GM19239 (cell line): ENCODE data around the gene CPXM2.

Experiments used
- DNase-seq: peaks from one replicate; pipeline ENCODE4 v3.0.0; 2011; ENCODE audit warnings: low spot score; ENCODE audit not compliant: insufficient read length
- FAIRE-seq: peaks from 2 replicates; lab custom pipeline; 2011; peaks lifted over from hg19 to GRCh38; lab: Jason Lieb, UNC

The CPXM2 gene

DNA sequence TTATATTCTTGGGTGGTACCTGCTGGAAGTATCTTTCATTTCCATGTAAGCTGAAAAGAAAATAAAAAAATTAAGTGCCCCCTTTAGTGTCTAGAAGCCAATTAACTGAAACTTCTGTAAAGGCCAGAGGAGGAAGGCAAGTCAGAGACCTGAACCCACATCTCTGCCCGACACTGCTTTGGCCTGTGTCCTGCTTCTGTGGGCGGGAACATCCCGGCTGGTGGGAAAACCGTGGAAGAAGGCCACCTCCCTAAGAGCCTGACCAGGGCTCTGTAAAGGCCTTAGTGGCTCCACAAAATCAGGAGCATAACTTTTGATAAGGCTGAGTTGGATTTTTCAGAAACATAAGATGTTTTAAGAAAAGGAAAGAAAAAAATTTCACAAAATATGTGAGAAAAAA, 9.4 kb downstream of the CPXM2 start:
- no peak for DNase-seq

DNA sequence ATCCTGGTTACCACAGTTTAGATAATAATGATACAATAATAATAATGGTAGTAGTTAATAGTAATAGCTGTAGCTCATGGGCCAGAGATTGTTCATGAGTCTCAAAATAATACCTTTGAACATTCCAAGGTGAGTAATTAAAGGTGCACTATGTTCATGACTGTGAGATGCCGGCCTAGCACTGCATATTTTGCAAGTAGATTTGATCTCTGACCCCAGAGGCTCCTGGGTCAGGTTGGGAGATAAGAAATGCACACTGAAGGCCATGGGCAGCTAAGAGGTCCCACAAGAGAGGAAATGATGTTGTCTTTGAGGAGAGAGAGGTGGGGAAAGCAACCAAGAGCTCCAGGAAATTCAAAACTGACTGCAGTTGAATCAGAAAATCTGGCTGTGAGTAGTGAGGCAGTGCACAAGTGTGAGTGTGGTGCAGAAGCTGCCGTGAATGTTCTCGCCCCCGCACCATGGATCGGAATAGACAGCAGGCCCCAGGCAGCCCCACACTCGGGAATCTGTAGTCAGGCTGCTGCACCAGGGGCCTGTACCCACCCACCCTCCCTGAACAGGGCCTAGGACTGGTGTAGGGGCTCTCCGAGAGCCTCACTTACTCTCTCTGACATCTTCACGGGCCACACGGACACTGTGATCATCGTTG, 11.9 kb downstream of the CPXM2 start:
- DNase-seq (no peak), FAIRE-seq (no peak)

More for the DNA sequence above, 9.4 kb downstream of the CPXM2 start:
- no peak for FAIRE-seq

DNA sequence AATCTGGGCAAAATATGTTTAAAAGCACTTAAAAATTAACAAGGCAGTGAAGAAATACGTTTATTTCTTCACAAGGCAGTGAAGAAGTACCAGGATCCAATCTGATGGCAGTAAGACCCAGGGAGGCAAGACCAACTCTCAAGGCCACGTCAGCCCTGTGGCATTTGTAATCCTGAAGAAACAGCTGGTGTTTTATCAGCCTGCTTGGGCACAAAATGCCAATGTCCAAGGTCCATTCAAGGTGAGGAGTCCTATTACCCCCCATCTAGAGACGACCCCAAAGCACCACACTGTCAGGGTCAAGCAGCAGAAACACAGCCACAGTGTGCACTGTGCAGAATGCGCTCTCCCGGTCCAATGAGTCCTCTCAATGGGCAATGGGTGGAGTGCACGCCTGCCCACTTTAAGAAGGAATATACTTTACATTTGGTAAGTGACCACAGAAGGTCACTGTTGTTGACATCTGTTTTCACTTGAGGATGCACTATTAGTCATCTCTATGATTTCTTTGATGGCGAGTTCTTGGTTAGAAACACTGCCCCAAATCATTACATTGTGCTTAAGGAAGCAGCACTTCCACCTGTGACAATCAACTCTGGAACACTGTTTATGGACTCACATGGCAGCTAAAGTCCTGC, 12.8 kb downstream of the CPXM2 start:
- no peak for FAIRE-seq
- DNase-seq, result no peak

DNA sequence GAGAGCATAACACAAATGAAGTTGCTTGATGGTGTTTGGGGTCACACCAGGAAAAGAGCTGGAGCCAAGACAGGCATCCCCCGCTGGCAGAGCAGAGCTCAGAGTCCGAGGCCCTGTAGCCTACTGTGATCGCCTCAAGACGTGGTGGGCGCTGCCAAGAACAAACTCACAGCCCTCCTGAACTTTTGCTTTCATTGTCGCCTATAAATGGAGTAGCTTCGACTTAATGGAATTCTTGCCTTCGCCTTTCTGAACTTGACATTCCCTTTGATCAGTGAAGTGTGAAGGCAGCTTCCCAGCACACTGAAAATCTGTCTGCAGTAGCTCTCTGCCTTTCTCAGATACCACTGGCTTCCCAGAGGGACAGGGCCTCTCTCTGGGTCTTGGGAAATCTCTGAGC, 21.3 kb downstream of the CPXM2 start:
- DNase-seq, result no peak
- no peak for FAIRE-seq

DNA sequence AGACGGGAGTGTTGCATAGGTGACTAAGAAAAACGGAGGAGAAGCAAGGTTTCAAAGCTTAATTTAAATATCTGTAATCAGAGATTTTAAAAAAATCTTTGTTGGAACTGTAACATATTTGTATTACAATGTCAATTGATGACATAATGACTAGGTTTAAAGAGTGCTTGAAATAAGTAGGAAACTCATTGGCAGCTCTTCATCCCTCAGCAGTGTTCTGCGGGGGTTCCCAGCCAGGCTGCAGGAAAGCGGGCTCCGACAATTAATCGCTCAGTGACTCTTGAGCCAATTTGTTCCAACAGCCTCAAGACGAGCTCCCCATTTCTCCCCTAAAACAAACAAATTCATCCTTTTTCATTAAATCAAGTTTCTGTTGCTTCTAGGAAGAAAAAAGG, 22.6 kb downstream of the CPXM2 start:
- no peak for FAIRE-seq
- DNase-seq, result no peak

DNA sequence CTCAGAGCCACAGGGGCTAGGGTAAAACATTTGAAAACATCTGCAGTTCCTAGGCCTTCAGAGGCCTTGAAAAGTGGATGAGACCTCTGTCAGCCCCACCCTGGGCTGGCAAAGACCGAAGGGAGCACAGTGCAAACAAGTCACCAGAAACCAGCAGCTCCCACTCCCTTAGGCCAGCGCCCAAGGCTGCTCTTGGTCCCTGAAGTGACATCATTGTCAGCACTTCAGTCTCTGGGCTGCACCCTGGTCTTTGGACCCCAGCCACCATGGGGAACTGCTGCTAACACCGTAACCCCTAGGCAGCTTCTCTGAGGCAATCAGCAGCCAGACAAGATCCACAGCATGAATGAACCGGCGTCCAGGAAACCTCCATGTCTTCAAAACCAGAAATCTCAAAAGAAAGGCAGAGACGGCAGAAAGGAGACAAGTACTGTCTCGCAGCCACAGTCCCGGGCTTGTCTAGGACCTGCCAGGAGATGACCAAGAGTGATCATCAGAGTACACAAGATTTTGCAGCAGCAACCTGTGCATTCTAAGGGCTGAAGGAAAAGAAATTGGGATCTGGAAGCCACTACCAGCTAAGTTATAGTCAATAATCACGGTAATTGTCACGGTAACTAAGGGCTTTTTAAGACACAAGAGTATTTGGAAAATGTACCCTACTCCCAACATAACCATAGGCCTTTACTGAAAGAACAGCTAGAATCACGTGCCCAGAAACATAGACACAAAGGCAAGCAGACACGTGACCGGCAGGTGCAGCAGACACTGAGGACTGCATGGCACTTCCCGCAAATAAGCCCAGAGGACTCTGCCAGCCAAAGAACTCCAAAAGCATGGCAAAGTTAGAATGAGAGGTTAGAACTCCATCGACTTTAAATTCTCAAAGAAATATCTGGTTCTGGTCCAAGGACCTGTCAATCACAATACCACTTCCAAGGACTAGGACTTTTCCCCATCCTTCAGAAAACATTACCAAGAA, 23.3 kb downstream of the CPXM2 start:
- DNase-seq (no peak), FAIRE-seq (no peak)

DNA sequence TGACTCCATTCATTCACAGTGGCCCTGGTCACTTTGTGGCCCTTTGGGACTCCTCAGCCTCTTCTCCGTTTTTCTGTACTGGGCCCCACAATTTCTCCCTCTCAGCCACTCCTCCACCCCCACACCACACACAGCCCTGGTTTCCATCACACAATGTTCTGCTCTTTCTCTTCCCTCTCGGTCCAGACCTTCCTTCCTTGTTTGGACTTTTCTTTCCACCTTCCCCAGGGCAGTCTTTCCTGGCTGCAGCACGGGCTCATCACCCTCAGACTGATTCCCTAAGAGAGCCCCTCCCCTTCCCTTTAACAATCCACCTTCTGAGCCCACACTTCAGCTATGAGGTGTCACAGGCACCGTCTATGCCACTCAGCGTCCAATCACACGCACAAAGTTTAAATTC, 25.7 kb downstream of the CPXM2 start:
- FAIRE-seq, result no peak

DNA sequence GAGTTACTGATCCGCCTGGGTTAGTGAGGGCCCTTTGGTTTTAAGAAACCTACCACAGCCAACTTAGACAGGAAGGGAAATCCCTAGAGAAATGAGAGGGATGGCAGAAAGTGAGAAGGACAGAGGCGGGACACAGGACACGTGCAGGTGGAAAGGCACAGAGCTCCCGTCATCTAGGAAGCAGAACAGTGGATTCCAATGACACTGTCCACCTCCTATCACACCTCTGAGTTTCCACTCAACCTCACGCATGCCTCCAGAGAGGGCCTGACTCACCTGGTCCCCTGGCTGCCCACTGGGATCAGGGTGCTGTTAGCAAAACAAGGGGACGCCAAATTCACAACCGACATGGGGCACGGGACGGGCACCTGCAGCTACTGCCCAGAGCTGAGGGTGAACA, 26.3 kb downstream of the CPXM2 start:
- FAIRE-seq (no peak), DNase-seq (no peak)

More for the DNA sequence above, 25.7 kb downstream of the CPXM2 start:
- no peak for DNase-seq

DNA sequence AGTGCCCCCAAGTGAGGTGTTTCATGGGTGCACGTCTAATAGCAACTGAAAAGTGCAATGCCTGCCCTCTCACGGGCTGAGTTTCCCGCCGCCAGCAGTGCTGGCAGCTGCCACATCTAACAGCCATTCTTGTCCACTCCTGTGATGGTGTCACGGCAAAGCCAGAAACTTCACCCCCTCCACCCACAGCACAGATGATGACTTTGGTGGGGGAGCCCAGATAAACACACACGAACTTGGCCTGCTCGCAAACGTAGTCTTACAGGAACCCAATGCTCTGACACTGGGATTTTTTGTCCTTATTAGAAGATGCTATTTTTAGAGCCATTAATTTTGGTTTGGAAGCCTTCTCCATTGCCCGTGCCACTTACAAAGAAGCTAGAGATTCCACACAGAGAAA, 26.7 kb downstream of the CPXM2 start:
- no peak for DNase-seq
- FAIRE-seq, result no peak

DNA sequence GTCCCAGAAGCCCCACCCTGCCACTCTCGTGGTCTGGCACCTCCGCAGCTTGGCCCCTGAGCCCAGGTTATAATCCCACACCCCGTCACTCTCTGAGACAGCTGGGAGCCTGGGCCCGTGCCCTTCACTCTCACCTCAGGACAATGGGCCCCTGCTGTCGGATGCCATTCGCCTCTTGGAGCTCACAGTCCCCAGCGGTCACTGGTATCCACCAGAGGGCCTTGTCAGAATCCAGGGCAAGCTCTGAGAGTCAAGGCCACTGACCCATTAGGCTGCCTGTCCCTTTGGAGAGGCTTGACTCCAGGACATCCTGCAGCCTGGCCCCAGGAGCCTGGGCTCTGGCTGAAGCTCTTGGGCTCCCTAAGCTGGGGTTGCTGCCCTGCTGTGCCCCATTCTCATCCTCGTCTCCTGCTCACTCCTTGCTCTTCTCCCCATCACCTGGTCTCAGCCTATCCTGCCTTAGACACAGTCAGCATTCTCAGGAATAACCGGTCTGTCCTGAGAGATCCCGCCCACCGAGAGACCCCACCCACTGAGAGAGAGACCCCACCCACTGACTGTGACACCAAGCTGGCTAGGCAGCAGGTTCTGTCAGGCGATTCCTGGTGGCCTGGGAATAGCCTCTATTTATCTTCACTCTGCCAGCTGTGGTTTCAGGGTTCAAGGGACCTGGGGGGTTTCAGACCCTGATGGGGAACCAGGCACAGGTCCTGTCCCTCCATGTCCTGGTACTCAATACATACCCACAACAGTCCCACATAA, 27.7 kb downstream of the CPXM2 start:
- DNase-seq (no peak), FAIRE-seq (no peak)

DNA sequence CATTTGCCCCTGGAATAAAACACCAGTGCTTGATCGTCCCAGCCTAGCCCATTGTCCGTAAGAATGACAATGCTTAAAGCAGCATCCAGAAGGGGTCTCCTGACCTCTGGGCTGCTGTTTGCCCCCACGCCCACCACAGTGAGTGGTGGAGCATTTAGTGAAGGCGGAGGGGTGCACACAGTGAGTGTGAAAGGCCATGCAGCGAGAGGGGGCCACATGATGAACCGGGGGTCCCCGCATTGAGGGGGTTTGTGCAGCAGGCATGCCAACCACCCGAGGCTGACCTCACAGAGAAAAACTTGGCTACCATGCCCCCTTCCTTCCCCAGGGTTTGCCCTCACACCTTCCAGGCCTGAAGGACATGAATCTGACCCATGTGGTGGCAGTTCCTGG, 28.4 kb downstream of the CPXM2 start:
- FAIRE-seq, result no peak
- DNase-seq, result no peak

DNA sequence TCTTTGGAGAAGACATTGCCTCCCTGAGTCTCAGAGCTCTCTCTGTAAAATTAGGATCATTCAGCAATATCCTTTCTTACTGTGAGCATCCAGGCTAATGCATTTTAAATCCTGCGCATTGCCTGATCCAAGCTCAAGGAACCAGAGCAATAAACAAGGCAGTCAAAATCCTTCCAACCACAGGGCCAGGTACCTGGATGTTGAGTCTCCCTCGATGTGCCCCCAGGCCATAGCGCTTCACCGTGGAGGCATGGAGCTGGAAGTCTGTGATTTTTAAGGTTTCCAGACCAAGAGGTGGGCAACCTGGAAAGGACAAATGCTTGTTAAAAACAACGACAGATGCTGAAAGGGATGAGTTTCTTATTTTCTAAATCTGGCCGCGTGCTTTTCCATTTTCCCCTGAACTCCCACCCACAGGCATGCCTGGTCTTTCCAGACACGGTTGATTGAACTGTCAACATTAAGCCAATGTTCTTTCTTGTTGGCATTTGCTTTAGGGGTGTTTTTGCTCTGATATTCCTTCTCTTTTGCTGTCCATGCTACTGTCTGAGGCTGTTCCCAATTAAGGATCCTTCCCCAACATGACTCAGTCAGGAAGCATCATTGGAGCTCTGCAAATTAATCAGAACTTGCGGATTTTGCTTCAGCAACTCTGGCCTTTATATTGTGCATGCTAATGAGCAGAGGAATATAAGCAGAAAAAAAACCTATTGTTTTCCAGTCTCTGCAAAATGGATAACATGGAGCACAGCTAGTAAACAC, 29.0 kb downstream of the CPXM2 start:
- no peak for DNase-seq
- no peak for FAIRE-seq

DNA sequence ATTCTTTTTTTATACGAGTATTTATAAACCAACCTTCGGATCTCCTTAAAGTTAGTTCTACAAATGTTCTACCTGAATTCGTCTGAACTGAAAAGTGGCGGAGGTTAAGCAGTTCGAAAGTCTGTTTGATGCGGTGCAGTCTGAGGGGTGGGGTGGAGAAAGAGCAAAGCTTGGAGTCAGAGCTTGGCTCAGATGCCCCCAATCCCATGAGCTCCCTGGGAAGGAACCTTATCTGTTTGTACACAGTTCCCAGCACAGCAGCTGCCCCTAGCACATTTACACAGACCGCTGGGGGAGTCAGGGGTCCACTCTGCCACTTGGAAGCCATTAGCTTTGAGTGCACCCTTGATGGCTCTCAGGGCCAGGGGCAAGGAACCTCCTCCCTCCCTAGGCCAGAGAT, 30.8 kb downstream of the CPXM2 start:
- FAIRE-seq (no peak), DNase-seq (no peak)

DNA sequence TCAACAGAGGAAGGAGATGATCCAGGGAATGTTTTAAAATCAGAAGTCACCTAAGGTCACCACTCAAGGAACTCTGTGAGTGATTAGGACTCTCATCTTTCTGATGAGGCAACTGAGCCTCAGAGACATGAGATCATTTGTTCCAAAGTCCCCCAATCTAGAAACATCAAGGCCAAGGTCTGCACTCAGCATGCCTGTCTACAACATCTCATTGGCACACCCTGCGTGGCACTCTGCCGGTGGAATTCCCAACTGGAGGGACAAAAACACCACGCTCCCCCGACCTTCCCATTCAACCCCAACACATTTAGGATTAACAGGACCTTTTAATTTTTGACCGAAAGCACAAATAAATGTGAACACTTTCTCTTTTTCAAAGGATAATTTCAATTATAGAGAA, 31.4 kb downstream of the CPXM2 start:
- FAIRE-seq (no peak), DNase-seq (no peak)

DNA sequence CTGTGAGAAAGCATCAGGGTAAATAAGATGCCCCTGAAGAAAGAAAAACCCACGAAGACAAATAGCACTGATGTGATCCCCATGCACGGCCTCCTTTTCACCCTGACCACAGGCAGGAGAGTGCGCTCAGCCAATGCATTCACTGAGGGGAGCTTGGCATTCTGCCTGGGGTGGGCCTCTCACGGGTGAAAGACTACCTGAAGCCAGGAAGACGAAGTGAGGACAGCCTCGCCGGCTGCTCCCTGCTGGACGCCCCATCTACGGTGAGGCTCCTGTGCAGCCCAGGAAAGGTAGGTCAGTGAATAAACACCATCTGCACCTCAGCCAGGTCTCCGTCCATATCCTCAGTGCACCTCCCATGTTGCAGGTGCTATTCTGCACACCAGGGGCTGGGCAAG, 32.0 kb downstream of the CPXM2 start:
- DNase-seq (no peak), FAIRE-seq (no peak)

DNA sequence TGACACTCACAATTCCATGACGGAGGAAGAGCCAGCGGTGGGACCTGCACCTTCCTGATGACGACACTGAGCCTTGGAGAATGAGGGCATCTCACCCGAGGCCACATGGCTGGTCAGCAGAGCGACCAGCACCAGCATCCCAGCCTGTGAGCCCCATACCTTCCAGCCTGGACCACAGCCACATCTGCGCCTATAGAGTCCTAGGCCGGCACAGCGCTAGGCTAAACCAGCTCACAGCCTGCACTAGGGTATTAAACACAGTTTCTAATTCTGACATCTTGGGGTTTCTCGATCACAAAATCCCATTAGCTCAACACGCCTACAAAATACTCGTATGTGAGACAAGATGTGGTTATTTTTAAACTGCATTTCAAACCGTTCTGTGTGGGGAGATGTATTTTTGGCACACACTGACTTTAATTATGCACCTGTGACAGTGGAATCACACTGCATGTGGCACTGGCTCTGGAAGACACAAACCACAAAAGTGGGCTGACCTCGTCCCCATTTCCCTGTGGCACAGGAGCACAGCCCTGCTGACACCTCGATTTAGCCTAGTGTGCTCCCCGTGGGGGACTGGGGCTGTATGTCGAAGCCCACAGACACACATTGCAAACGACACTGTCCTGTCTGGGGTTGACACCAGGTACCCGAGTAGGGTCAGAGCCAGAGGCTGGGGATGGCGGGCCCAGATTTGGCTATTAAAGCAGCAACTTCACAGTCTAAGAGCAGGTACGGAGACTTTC, 32.5 kb downstream of the CPXM2 start:
- no peak for DNase-seq
- no peak for FAIRE-seq

DNA sequence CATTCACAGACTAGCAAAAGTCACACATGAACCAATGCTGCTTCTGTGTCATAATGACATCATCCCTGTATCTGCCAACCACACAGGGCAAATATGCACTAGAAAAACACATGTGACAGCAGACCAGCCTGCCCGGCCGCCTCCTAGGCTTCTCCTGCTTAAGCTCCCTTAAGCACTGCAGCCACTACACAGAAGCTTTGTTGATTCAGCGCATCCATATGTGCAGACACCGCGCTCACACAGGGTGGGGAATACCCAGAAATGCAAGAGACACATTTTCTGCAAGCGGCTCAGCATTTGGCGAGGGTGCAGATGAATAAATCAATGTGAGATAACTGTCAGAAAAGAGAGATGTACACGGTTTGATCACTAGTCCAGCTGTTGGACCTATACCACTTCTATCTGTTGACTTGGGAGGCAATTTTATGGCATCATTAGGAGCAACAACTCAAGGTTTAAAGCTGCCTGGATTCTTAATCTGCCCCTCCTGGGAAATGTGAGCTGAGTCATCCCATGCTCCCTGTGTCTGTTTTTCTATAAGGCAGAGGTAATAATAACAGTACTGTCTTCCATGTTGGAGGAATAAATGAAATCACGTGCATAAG, 33.4 kb downstream of the CPXM2 start:
- DNase-seq (no peak), FAIRE-seq (no peak)

DNA sequence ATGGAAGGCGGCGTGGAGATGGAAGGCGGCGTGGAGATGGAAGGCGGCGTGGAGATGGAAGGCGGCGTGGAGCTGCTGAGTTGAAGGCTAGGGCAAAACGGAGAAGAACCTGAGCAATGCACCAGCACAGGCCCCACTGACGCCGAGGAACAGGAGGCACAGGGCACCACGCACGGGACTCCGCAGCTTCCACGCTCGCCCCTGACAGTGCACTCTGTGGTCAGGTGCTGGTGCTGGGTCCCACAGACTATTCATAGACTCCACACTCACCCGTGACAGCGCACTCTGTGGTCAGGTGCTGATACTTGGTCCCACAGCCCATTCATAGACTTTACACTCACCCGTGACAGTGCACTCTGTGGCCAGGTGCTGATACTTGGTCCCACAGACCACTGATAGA, 34.0 kb downstream of the CPXM2 start:
- DNase-seq (no peak), FAIRE-seq (no peak)
